NCI-H526 (cell line): ENCODE measurements around the gene KIF1A.

Experiments
- DNase-seq, 2 experiments: peaks; one replicate each; lab custom pipeline; 2025; lab: John Stamatoyannopoulos, UW

The KIF1A gene

DNA sequence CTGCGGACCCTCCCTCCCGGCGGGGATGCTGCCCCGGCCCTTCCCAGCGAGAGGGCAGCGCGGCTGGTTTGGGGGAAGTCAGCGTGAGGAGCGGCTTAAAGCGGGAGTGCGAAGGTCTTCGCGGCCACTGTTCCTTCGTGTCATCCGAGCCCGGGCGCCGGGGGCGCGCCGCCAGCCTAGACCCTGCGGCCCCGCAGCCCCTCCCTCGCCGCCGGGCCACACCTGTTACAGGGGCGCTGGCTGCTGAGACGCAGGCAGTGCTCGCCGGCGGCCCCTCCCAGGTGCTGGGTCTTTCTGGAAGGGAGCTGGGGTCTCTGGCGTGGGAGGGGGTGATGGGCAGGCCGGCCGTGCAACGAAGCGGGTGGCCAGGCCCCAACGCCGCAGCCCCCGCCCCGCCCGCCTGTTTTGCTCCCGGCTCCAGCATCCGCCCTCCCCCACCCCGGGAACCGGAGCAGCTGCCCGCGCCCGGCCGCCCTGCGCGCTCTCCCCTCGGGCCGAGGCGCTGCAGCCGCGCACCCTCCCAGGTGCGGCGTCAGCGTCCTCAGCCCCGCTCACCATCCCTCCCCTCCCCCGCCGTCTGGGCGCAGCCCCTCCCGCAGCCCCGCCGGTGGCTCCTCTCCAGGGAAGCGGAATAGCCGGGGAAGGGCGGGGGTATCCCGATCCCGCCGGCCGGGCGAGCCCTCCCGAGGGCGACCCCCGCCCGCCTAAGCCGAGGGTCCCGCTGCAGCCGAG is 727 bp downstream of the KIF1A start:
- DNase-seq: peak in 1 of 2 experiments; percentile 88

DNA sequence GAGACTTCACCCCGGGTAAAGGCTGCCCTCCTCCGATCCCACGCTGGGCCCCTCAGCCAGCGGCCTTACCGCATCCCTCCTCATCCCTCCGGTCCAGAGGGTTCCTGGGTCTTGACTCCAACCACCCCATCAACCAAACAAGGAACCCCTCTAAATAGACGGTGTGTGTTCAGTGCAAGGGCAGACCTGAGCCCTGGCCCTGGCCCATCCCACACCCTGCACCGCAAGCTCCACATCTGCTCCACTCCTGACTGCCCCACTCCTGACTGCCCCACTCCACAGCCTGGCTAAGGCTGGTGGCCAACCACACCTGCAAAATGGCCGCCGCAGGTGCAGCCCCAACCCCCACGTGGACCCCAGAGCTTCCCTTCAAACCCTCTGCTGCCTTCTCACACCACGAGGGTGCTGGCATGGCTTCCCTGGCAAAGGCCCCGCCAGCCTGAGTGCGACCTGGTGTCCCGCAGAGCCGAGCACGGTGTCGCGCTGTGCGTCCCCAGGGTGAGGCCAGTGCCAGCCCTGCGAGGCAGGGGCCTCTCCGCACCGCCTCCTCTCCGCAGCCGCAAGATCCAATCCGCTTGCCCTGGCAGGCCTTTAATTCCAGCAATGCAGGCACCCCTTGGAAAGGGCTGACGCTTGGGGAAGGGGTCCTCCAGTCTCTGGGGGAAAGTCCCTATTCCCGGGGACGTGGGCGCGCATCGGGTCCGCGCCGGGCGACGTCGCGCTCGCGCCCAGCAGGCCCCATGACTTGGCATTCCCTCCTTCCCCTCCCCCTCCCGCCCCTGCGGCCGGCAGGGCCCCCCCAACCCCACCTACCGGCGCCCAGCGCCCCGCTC is 1.5 kb downstream of the KIF1A start:
- DNase-seq: peak in 1 of 2 experiments; percentile 84

- DNase-seq: no peak
Observed at GRCh38 chr2:240817496-240818292, 2.3 kb downstream of the KIF1A start.

DNA sequence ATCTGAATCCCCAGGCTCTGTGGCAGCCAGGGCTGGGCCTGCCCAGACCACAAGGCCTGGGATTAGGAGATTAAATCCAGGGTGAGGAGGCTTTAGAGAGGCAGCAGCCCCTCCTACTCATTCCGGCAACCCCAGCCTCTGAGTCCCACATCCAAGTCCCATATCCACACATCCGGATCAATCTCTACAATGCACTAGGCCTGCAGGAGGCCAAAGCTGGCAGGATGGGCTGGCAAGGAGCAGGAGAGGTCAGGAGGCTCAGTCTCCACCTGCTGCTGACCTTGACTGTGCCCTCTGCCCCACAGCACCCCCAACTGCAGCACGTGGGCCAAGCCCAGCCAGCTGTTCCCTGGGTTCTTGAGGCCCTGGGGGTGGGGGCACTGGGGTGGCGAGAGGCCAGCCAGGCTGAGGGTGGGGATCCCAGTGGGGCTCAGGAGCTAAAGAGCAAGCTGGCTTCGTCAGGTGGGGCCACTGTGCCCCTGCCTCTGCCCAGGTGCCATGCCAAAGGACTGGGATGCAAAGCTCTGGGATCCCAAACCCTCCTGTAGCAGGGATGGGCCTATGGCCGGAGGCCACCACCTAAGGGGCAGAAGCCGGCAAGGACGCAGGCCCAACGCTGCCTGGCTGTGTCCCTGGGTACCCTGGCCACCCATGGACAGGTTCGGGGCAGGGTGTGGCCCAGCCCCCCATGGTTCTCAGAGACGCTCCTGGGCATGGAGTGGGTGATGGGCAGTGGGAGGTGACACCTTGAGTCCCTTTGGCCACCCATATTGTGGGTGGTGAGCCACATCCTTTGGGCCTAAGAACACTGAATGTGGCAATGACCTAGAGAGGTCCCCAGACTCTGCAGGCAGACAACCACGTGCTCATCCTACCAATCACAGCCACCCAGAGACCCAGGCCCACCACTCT is 3.2 kb downstream of the KIF1A start:
- no peak for DNase-seq

DNA sequence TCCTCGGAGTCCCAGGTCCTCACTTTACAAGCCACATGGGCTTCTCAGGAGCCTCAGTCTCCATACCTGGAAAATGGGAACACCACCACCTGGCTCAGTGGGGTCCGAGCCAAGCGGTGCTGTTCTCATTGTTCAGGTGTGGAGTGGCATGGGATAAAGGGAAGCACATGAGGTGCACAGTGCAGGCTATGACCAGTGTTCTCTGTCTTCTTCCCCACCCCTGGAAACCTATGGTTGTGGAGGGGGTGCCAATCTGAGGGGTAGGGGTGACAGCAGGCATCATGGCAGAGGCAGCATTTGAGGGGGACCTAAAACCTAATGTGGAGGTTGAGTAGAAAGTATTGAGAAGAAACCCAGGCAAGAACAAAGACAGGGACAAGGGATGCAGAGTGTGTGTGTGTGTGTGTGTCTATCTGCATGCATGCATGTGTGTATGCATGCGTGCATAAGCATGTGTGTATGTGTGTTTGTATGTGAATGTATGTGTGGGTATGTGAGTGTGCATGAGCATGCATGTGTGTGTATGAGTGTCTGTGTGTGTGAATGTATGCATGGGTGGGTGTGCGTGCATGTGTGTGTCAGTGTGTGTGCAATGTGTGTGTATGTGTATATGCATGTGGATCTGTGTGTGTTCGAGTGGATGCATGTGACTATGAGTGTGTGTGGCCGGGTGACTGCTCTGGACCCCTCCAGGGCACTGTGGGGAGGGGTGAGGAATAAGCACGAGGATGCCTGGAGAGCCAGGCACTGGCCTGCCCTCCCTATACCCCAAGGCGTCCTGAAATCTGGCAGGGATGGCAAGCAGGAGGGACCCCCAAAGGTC is 4.0 kb downstream of the KIF1A start:
- DNase-seq: no peak

- DNase-seq: no peak
Observed at GRCh38 chr2:240814946-240815760, 4.9 kb downstream of the KIF1A start.

DNA sequence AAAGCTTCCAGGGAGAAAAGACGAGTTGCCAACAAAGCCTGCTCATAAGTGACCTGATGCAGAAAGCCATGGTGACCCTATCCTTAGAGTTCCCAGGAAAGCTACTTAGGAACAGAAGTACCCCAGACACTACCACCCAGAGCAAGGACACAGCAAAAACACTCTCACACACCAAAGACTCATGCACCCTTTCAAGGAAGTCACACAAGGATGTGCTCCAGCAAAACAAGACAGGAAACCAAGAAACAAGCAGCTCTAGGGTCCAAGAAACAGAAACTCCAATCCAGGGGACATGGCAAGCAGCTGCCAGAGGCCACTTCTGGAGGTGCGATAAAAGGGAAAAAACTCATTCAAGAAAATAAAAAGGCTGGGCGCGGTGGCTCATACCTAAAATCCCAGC is 5.7 kb downstream of the KIF1A start:
- DNase-seq: no peak

- DNase-seq: no peak
Observed at GRCh38 chr2:240813231-240813921, 6.6 kb downstream of the KIF1A start.

- DNase-seq: no peak
Observed at GRCh38 chr2:240812721-240813120, 7.3 kb downstream of the KIF1A start.

DNA sequence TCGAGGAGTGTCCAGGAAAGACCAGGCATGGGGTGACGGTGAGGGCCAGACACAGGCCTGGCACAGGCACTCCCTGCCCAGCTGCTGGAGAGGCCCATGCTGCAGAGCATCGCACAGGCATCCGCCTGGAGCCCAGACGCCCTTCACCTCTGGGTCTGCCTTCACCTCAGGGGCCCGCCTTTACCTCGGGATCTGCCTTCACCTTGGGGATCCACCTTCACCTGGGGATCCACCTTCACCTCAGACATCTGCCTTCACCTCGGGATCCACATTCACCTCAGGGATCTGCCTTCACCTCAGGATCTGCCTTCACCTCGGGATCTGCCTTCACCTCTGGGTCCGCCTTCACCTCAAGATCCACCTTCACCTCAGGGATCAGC is 7.7 kb downstream of the KIF1A start:
- DNase-seq: no peak

GRCh38 chr2:240811346-240812300 is 8.4 kb downstream of the KIF1A start:
- DNase-seq: no peak

DNA sequence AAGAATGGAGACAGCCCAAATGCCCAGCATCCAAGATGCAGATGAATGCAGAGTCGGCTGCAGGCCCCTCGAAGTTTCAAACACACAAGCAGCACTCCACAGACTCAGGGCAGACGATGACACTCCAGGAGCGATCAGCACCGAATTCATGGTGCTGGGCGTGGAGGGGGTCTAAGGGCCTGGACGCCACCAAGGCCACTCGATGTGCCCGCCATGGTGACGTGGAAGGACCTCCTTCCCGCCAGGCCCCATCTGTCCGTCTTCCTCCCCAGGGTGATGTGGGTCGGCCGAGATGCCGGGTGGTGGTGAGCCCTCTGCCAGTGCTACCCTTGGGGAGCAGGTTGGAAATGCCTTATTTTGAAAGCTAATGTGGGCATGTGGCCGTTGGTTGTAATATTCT is 9.4 kb downstream of the KIF1A start:
- no peak for DNase-seq

- no peak for DNase-seq
Observed at GRCh38 chr2:240810199-240810598, 9.8 kb downstream of the KIF1A start.

DNA sequence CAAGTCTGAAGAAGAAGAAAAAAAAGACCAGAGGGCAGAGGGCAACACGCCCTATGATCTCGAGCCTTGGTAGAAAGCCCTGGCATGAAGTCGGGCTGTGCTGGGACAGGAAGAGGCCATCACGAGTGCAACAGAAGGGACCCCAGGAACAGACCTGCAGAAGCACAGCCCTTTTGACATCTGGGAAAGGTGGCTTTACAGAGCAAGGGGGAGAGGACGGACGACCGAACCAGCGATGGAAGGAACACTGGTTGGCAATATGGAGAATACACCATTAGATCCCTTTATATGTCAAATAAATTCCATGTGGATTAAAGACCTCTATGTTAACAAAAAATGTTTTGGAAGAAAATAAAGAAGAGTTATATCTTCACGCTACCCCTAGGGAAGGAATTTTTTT is 10.7 kb downstream of the KIF1A start:
- DNase-seq: no peak

DNA sequence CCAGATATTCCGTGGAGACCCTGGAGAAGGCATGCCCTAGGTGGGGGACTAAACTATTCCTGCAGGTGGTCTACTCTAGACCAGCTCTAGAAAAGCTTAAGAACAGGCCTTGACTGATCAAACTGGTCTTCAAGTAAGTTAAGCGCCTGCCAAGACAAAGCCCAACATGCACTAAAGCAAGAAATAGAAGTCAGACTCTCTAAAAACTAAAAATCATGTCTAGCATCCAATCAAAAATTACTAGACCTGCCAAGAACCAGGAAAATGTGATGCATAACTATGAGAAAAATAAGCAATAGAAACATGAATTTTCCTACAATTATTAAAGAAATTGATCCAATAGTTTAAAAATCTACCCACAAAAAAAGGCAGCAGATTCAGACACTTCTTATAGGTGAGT is 13.6 kb downstream of the KIF1A start:
- DNase-seq: no peak

GRCh38 chr2:240806006-240806405 is 14.0 kb downstream of the KIF1A start:
- DNase-seq: no peak

GRCh38 chr2:240803191-240803590 is 16.8 kb downstream of the KIF1A start:
- DNase-seq: no peak
